Lower lobe of right lung (tissue), 2 donors: Measurements from ENCODE around the gene BICD1. TPM values are rescaled to one million over a fixed set of nuclear protein-coding genes. Genes with fewer than 3 reads are reported as not detected.

ENCODE experiments used
- ATAC-seq, 2 donors: fragments of 200-7000 bp; cut with Tn5 transposase; one replicate each; pipeline ENCODE4 v1.9.1; 2020 to 2022; ENCODE audit warnings: mild to moderate bottlenecking in 2 of 2, moderate library complexity in 2 of 2
- DNase-seq: peaks from one replicate; pipeline ENCODE4 v3.0.0-alpha.2; 2020
- H3K27ac ChIP-seq: fragments of 200-600 bp; one replicate; pipeline ENCODE4 v1.8.0; 2022
- H3K27me3 ChIP-seq: fragments of 200-600 bp; one replicate; pipeline ENCODE4 v1.8.0; 2022; ENCODE audit warnings: low read depth
- H3K36me3 ChIP-seq: fragments of 200-600 bp; one replicate; pipeline ENCODE4 v1.8.0; 2022; ENCODE audit warnings: mild to moderate bottlenecking
- H3K4me1 ChIP-seq: fragments of 200-600 bp; one replicate; pipeline ENCODE4 v1.8.0; 2022
- H3K4me3 ChIP-seq: fragments of 200-600 bp; one replicate; pipeline ENCODE4 v1.8.0; 2022; ENCODE audit warnings: mild to moderate bottlenecking
- H3K9me3 ChIP-seq: fragments of 200-600 bp; one replicate; pipeline ENCODE4 v1.8.0; 2022
- intact Hi-C: fragments of 100-400 bp; cut with DNase I; formaldehyde crosslinking; loops from one replicate; pipeline ENCODE4 v1.11.0; 2022
- total RNA-seq: library from RNA; stranded (reverse); fragmentation: NEBNext Ultra II Directional; extraction: Animal tissue kit (Norgen Biotek cat#: 25700); gene quantifications from one replicate; pipeline ENCODE4 v1.2.1, GENCODE V29; 2021
- TF ChIP-seq, protein P1 (sequence below): fragments of 200-600 bp; IDR thresholded peaks from one replicate; pipeline ENCODE4 v1.8.0; 2022; ENCODE audit warnings: antibody characterized with exemption, mild to moderate bottlenecking
- donor health status: DM: no; HTN: yes; CAD: no; lungs with severe emphysema.

BICD1 gene
- total RNA-seq, 1 donor from 2014 or later, result 11.0 TPM

DNA sequence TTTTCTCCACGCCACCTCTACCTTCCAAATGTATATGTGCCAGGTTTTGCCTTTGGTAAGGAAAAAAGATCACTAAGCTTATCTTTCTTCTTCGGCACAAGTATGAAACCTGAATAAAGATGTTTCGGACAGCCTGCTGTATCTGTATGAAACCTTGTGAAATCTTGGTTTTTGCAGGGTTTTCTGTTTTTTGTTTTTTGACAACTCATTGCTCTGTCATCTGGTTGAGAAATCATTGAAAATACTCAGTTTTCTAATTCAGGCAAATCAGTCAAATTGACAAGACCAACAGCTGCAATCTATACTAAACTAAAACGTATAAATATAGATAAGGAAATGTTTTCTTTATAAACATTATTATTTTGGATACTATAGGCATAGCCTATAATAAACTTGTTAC lies 229.6 kb downstream of the BICD1 start:
- TF ChIP-seq, protein P1, sequence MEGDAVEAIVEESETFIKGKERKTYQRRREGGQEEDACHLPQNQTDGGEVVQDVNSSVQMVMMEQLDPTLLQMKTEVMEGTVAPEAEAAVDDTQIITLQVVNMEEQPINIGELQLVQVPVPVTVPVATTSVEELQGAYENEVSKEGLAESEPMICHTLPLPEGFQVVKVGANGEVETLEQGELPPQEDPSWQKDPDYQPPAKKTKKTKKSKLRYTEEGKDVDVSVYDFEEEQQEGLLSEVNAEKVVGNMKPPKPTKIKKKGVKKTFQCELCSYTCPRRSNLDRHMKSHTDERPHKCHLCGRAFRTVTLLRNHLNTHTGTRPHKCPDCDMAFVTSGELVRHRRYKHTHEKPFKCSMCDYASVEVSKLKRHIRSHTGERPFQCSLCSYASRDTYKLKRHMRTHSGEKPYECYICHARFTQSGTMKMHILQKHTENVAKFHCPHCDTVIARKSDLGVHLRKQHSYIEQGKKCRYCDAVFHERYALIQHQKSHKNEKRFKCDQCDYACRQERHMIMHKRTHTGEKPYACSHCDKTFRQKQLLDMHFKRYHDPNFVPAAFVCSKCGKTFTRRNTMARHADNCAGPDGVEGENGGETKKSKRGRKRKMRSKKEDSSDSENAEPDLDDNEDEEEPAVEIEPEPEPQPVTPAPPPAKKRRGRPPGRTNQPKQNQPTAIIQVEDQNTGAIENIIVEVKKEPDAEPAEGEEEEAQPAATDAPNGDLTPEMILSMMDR, result no peak
- no peak overlapping the region for H3K27ac ChIP-seq
- ATAC-seq (no peak), DNase-seq (no peak)
- H3K4me1 ChIP-seq, result peaks cover 10% of the 10 kb centered on the region
- intact Hi-C loops, result no loop called here
- H3K27me3 ChIP-seq, result no peaks in the 10 kb centered on the region
- H3K4me3 ChIP-seq, result no peak overlapping the region
- H3K36me3 ChIP-seq, result no peaks in the 10 kb centered on the region
- H3K9me3 ChIP-seq, result no peaks in the 10 kb centered on the region

- Histone ChIP-seq H3K9me3 (no peaks in the 10 kb centered on the region), H3K4me1 (no peaks in the 10 kb centered on the region), H3K36me3 (no peaks in the 10 kb centered on the region), H3K4me3 (no peak overlapping the region), H3K27me3 (no peaks in the 10 kb centered on the region), H3K27ac (no peak overlapping the region)
- no peak for DNase-seq
- TF ChIP-seq, protein P1, result no peak
- ATAC-seq, result no peak
- intact Hi-C loops, result no loop called here
Observed at GRCh38 chr12:32343496-32343895, 236.8 kb downstream of the BICD1 start.

GRCh38 chr12:32344047-32344446 lies 237.4 kb downstream of the BICD1 start:
- H3K4me1 ChIP-seq, result no peaks in the 10 kb centered on the region
- H3K36me3 ChIP-seq, result no peaks in the 10 kb centered on the region
- no peak overlapping the region for H3K27ac ChIP-seq
- TF ChIP-seq, protein P1, result no peak
- ATAC-seq (no peak), DNase-seq (no peak)
- H3K4me3 ChIP-seq, result no peak overlapping the region
- H3K27me3 ChIP-seq, result no peaks in the 10 kb centered on the region
- intact Hi-C loops, result no loop called here
- no peaks in the 10 kb centered on the region for H3K9me3 ChIP-seq

- TF ChIP-seq, protein P1, result no peak
- no peaks in the 10 kb centered on the region for H3K27me3 ChIP-seq
Observed at GRCh38 chr12:32353540-32353939, 246.9 kb downstream of the BICD1 start.

GRCh38 chr12:32357601-32358249 lies 251.1 kb downstream of the BICD1 start:
- intact Hi-C loops, result no loop called here
- Histone ChIP-seq H3K27me3 (no peaks in the 10 kb centered on the region), H3K27ac (no peak overlapping the region), H3K4me1 (no peaks in the 10 kb centered on the region), H3K4me3 (no peak overlapping the region), H3K9me3 (no peaks in the 10 kb centered on the region), H3K36me3 (no peaks in the 10 kb centered on the region)
- TF ChIP-seq, protein P1, result no peak
- ATAC-seq (no peak), DNase-seq (no peak)

More at GRCh38 chr12:32353540-32353939, 246.9 kb downstream of the BICD1 start:
- Histone ChIP-seq H3K9me3 (no peaks in the 10 kb centered on the region), H3K27ac (no peak overlapping the region), H3K36me3 (no peaks in the 10 kb centered on the region), H3K4me1 (no peaks in the 10 kb centered on the region), H3K4me3 (no peak overlapping the region)
- intact Hi-C loops, result no loop called here
- DNase-seq (no peak), ATAC-seq (no peak)
